PFSK-1 (cell line): ENCODE results near the gene CEPT1. TPM values are rescaled to one million over a fixed set of nuclear protein-coding genes. Genes with fewer than 3 reads are reported as not detected.

Source experiments
- FOXP2 ChIP-seq: optimal IDR thresholded peaks from 2 replicates; pipeline ENCODE3; 2011; ENCODE audit warnings: borderline replicate concordance, control low read depth, inconsistent platforms; ENCODE audit not compliant: insufficient read depth; ENCODE audit errors: extremely low read length, extremely low read depth
- POLR2AphosphoS5 ChIP-seq: IDR thresholded peaks from 2 replicates; pipeline ENCODE4 v1.6.1; 2012; ENCODE audit warnings: low read depth, mild to moderate bottlenecking, control low read depth, low read length, moderate library complexity
- REST ChIP-seq, 2 experiments: IDR thresholded peaks; 2 replicates each; pipeline versions ENCODE4 v1.6.1 to v1.8.0; 2011 to 2012; ENCODE audit warnings: low read depth in 2 of 2, low read length in 2 of 2, control low read depth in 1 of 2, inconsistent platforms in 1 of 2, mild to moderate bottlenecking in 1 of 2, moderate library complexity in 1 of 2; ENCODE audit not compliant: insufficient read depth in 1 of 2
- SIN3A ChIP-seq: IDR thresholded peaks from 2 replicates; pipeline ENCODE4 v1.6.1; 2012; ENCODE audit warnings: mild to moderate bottlenecking, low read length, moderate library complexity, borderline replicate concordance; ENCODE audit not compliant: insufficient read depth
- TAF1 ChIP-seq: IDR thresholded peaks from 2 replicates; pipeline ENCODE4 v1.6.1; 2012; ENCODE audit warnings: low read length, control low read depth, borderline replicate concordance; ENCODE audit not compliant: insufficient read depth
- polyA plus RNA-seq: library from polyadenylated mRNA; unstranded; fragments of >200 nt; gene quantifications from one replicate; pipeline ENCODE4 v1.2.1, GENCODE V29; 2012; ENCODE audit warnings: low read depth, missing spikeins; ENCODE audit not compliant: insufficient read length

The CEPT1 gene
- 9.6 TPM for polyA plus RNA-seq

GRCh38 chr1:111139956-111140679, at the start of gene CEPT1, which contains the start of gene DRAM2:
Gene CEPT1, plus strand, starts transcription at chr1:111140223. Its CDS starts 7,492 bp downstream, at chr1:111147715.
Gene DRAM2, minus strand, starts transcription at chr1:111140093. Its CDS starts 8,539 bp downstream, at chr1:111131554.
- peak; percentile 94 for TF ChIP-seq POLR2AphosphoS5
- TF ChIP-seq SIN3A = peak; percentile 15; the same call in 1 of the 2 replicates
- TF ChIP-seq FOXP2 = no peak
- TF ChIP-seq TAF1 = peak; percentile 81; the same call in 1 of the 2 replicates

DNA sequence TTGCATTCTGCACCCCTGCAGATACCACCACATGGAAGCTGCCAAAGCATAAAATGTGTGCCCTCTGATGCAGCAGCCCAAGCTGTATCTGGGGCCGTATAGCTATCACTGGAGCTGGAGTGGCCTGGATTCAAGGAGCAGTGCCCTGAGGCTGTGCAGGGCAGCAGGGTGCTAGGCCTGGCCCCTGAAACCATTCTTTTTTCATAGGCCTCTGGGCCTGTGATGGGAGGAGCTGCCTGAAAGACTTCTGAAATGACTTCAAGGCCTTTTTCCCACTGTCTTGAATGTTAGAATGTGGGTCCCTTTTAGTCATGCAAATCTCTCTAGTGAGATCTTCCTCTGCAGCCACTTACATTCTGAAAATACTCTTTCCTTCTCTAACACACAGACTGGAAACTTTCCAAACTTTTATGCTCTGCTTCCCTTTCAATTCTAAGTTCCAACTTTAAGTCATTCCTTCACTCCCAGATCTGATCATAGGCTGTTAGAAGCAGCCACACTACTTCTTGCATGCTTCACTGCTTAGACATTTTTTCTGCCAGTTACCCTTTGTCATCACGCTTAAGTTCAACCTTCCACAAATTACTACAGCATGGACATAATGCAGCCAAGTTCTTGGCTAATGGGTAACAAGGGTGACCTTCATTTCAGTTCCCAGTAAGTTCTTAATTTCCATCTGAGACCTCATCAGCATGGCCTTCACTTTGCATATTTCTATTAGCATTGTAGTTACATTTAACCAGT, 42.5 kb upstream of the CEPT1 start:
- TF ChIP-seq TAF1 (no peak), SIN3A (no peak), FOXP2 (no peak), POLR2AphosphoS5 (no peak), REST (IDR thresholded peaks at IDR 0.05; ENCODE audit: insufficient read depth in 1 of 2, low read depth in 2 of 2, low read length in 2 of 2) (no peak)

- no peak for TF ChIP-seq POLR2AphosphoS5
- TF ChIP-seq TAF1 = no peak
- no peak for TF ChIP-seq FOXP2
- no peak for TF ChIP-seq REST (IDR thresholded peaks at IDR 0.05; ENCODE audit: insufficient read depth in 1 of 2, low read depth in 2 of 2, low read length in 2 of 2)
- TF ChIP-seq SIN3A = no peak
Observed at GRCh38 chr1:111099289-111099688, 40.7 kb upstream of the CEPT1 start.

DNA sequence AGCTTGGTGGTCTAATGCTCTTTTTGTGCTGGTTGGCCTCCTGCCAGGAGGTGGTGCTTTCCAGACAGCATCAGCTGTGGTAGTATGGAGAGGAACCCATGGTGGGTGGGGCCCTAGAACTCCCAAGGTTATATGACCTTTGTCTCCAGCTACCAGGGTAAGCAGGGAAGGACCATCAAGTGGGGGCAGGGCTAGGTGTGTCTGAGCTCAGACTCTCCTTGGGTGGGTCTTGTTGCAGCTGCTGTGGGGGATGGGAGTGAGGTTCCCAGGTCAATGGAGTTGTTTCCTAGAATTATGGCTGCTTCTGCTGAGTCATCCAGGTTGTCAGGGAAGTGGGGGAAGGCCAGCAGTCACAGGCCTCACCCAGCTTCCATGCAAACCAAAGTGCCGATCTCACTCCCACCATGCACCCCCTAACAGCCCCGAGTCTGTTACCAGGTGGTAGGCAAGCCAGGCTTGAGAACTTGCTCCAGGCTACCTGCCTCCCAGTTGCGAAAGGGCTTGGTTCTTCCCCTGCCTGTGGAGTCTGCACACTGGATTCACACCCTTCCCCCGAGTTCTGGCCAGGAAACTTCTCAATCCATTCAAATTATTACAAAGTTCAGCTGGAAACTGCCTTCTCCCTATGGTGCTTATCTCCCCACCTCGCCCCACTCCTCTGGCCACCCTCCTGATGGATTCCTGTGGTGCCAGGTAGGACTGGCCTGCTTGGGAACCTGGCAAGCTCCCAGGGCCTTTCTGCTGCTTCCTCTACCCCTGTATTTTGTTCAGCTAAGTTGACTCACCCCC, 38.0 kb upstream of the CEPT1 start:
- TF ChIP-seq REST (IDR thresholded peaks at IDR 0.05; ENCODE audit: insufficient read depth in 1 of 2, low read depth in 2 of 2, low read length in 2 of 2) (no peak), POLR2AphosphoS5 (no peak), FOXP2 (no peak), SIN3A (no peak), TAF1 (no peak)

GRCh38 chr1:111104981-111105380, 35.0 kb upstream of the CEPT1 start:
- TF ChIP-seq TAF1 = no peak
- TF ChIP-seq REST (IDR thresholded peaks at IDR 0.05; ENCODE audit: insufficient read depth in 1 of 2, low read depth in 2 of 2, low read length in 2 of 2) = no peak
- TF ChIP-seq FOXP2 = no peak
- no peak for TF ChIP-seq POLR2AphosphoS5
- no peak for TF ChIP-seq SIN3A
